HG02798 (cell line): Measurements from ENCODE around the gene CACNA1B.
"Not testable (repeated sequence)": the region's sequence is repeated elsewhere in the genome, so short reads cannot be mapped to it uniquely, and the experiment has no call there.

Source experiments
- ATAC-seq: cut with Tn5 transposase; IDR thresholded peaks from one replicate; pipeline ENCODE4 v1.9.1; 2021; ENCODE audit warnings: mild to moderate bottlenecking; ENCODE audit not compliant: unreplicated experiment, poor library complexity

CACNA1B gene

DNA sequence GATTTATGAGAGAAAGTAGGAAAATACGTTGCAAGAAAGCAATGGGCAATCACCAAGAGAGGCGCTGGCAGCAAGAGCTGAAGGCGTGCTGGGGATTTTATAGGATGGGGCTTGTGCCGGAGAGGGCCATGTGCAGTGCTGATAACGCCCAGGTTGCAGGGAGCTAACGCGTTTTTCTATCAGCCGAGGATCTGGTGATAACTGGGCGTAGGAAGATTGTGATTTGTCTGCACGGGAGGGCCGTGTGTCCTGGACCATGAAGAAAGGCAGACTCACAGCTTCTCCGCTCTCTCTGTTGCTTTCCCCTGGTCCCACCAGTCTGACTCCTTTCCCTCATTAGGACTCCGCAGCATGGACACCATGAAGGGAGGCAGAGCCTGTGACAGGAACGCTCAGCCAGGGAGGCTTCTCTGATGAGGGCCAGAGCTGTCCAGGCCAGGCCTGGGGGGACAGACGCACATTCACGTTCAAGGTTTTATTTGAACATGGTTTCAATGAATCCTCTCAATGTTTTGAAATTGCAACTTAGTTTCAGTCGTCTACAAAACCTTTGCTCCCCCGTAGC is 11.9 kb upstream of the CACNA1B start:
- ATAC-seq = no peak

DNA sequence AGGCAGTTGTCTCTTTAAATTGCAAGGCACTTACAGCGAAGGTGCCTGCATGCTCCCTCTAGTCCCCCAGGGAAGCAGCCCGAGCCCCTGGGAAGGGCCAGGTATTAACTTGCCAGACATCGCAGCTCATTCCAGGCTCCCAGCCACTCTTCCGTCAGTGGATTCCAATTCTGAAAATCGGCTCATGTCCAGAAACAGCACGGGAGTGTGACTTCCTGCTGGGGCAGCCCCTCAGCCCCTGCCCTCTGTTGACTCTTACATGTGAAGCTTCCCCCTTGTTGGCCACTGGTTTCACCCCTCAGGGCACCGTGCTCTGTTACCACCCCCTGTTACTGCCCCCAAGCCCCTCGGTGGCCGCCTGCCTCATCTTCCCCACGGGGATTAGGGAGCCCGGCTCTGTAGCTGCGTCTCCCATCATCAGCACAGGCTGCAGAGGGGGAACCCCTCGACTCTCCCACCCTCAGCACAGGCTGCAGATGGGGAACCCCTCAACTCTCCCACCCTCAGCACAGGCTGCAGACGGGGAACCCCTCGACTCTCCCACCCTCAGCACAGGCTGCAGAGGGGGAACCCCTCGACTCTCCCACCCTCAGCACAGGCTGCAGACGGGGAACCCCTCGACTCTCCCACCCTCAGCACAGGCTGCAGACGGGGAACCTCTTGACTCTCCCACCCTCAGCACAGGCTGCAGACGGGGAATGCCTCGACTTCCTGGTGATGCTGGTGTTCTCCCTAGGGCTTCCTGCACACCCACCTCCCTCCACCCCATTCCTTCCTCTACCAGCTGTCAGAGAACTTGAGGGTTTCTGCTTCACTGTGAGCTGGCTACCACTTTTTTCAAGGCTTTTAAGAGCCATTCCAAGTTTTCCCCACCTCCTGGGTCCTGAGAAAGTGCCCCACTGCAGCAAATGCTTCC is 11.1 kb upstream of the CACNA1B start:
- no peak for ATAC-seq

DNA sequence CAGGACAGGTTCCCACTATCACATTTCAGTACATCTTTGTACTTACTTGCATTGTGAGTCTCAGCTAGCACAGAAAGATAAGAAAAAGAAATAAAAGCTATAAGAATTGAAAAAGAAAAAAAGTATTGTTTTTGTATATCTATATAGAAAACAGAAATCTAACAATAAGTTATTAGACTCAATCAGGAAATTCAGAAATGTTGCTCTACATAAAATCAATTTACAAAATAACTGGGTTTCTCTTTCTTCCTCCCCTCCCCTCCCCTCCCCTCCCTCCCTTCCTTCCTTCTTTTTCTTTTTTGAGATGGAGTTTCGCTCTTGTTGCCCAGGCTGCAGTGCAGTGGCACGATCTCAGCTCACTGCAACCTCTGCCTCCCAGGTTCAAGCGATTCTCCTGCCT is 7.2 kb upstream of the CACNA1B start:
- no peak for ATAC-seq

DNA sequence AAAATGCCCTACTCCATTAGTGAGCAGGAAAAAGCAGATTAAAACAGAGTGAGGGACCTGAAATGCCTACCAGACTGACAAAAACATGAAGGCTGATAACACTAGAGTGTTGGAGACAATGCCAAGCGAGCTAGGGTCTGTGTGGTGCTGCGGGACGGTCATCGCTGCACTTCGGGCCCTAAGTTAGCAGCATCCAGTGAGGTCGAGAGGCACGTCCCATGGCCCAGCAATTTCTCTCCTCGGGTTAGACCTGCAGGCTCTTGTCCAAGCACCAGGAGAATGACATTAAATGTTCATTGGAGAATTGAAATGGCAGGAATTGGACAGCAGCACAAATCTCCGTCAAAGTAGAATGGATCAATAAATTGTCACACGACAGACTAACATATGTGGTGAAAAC is 5.3 kb upstream of the CACNA1B start:
- no peak for ATAC-seq

DNA sequence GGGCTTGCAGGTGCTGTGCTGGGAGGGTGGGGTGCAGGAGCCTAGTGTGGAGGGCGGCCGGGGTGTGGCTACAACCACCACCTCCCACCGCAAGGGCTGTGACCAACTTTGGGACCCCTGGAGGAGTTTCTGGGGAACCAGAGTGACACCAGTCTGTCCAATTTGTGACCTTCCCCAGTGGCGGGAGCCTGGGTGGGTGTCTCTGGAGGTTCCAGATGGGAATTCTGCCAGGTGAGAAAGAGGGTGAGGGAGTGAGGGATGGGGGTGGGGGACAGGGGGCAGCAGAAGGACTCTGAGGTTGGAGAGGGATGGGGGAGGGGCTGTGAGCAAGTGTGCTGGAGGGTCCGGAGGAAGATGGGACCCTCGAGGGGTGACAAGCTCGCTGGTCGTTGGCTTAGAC is 4.2 kb upstream of the CACNA1B start:
- ATAC-seq = no peak

DNA sequence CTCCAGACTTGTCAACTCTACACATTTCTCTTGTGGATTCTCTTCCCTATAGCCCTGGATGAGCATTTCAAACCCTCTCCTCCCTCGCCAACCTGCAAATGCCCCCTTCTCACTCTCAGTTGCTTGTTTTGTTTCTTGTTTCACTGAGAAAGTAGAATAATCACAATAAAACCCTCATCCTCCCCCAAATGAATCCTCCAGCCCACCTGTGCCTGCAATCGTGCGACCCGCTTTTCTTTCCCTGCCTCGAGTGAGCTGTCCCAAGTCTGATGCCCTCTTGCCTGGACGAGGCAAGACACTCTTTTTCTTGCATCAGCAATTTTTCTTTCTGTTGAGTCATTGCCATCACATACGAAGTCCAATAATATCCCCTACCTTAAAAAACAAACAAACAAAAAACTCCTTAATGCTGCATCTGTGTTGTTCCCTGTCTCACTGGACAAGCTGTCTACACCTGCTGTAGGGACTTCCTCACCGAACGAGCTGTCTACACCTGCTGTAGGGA is 3.7 kb upstream of the CACNA1B start:
- no peak for ATAC-seq

DNA sequence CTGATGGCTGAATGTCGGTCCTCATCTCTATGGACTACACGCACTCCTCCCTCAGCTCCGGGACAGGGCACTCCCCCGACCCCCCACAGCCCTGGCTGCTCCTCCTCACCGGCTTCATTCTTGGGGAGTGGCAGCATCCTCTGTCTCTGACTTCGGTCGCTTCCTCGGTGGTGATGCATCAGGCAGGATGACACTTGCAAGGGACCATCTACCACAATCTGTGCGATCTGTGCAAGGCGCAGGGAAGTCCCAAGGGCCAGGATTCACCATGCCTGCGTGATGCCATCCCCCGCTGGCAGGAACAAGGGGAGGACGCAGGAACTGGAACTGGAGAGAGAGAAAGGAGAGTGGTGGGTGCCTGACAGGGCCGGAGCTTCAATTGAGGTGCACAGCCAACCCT is 2.2 kb upstream of the CACNA1B start:
- ATAC-seq = no peak

DNA sequence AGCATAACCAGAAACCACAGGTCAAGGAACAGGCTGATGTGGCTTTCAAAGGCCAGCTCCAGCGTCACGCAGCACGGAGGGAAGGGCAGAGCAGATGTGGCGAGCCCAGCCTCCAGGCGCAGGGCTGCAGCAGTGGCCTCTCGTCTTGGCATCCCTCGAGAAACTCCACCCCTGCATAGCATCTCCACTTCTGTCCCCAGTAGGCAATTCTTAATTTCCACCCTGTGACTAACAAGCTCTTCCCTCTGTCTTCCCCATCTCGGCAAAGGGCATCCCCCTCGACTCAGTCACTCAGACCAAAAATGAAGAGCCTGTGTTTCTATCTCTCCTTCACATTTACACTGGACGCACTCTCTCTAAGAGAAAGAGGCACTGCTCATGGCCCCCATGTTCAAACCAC is 1.7 kb upstream of the CACNA1B start:
- no peak for ATAC-seq

DNA sequence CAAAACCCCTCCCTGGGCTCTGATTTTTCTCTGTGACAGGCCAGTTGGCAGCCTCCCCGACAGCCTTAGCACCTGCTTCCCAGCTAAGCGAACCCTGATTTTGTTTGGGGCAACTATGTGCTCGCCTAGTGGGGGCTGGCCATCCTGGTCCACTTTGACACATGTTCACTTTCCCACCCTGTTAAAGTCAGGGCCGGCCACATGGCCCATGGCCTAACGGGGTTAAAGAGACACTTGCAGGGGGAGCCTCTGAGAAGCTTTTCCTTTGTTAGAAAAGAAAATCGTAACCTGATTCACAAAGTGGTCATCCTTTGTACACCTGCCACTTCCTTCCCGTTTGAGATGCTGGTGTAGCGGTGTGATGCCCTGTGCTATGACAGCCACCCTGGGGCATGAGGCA is 1.3 kb upstream of the CACNA1B start:
- ATAC-seq = no peak

DNA sequence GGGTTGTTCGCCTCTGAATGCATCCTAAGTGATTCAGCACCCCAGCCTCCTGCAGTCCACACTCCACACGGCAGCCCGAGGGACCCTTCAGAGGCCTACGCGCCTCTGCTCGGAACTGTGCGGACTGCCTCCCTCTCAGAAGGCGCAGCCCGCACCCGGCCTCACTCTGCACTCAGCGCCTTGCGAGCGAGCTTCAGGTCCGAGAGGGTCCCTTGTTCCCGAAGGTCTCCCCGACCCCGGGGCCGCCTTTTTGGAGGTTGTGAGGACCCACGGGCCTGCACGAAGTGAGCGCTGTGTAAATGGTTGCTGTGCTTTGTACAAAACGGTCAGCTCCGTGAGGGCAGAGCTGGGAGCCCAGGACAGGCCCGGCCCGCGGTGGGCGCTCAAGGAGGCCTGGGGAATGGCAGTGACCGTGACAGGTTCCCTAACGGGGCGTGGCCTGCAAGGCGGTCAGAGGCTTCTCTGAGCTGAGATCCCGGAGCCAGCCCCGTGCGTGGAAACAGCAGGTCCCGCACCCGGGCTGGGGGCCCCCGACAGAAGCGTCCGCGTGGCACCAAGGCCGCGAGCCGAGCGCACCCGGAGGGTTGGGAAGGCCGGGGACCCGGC is 698 bp upstream of the CACNA1B start:
- ATAC-seq = no peak

DNA sequence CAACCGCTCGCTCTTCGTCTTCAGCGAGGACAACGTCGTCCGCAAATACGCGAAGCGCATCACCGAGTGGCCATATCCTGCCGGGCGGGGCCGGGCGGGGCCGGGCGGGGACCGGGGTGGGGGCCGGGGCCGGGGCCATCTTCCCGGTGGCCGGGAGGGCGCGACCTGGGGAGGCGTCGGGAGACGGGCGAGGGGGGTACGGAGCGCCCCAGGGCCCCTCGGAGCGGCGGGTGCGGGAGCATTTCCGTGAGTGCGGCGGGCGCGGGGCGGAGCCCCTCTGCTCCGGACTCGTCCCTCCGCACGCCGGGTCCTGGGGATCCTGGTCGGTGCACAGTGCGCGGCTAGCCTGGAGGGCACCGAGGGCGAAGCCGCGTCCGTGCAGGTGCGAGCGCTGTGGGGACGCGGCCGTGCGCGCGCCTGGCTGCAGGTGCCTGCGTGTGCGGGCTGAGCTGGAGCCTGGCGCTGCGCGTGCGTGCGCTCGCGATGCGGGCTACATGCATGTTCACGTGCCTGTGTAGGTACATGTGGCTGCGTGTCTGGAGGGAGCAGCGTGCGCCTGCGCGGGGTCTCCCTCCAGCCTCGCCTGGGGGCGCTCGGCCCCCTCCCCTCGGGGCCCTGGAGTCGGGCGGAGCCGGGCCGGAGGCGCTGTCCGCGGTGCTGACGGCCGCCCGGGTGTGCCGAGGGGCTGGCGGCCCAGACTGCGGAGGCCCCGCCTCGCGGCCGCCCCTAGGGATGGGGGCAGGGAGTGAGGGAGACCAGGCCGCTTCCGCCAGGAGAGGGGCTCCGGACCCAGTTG is 762 bp downstream of the CACNA1B start:
- no peak for ATAC-seq

DNA sequence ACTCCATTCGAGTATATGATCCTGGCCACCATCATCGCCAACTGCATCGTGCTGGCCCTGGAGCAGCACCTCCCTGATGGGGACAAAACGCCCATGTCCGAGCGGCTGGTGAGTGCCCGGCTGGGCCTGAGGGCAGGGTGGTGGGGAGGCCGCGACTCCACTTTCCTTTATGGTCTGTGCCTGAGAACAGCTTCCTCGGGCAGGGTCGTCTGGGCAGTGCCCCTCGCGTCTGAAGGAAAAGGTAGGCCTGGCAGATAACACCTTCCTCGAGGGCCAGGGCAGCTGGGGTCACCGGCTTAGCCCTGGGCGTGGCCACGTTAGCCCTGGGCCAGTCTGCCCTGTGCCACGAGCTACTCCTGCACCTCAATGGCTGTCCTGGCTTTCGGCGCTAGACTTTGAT is 1.5 kb downstream of the CACNA1B start:
- ATAC-seq = no peak

DNA sequence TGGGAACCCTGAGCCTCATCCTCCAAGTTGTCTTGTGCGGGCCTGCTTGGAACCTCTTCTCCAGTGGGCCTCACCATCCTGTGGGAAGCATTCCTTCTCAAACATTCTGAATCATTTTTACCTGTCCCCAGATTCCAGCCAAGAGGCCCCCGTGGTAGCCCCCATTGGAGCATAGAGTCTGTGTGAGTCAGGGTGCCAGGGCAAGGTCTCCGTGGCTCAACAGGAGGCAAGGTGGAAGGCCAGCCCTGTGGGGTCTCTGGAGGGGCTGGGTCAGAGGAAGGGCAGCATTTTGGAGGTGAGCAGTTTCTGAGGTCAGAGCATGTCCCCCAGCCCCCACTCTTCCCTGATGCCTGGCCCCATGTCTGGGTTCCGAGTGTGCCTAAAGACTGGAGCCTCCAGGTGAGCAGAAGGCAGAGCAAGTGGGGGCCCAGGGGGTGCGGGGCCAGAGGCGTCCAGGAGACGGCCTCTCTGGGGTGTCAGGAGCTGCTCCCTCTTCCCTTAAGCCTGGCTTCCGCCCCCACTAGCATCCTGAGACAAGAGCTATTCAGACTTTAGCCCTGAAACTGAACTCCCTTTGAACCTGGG is 2.1 kb downstream of the CACNA1B start:
- ATAC-seq = no peak

DNA sequence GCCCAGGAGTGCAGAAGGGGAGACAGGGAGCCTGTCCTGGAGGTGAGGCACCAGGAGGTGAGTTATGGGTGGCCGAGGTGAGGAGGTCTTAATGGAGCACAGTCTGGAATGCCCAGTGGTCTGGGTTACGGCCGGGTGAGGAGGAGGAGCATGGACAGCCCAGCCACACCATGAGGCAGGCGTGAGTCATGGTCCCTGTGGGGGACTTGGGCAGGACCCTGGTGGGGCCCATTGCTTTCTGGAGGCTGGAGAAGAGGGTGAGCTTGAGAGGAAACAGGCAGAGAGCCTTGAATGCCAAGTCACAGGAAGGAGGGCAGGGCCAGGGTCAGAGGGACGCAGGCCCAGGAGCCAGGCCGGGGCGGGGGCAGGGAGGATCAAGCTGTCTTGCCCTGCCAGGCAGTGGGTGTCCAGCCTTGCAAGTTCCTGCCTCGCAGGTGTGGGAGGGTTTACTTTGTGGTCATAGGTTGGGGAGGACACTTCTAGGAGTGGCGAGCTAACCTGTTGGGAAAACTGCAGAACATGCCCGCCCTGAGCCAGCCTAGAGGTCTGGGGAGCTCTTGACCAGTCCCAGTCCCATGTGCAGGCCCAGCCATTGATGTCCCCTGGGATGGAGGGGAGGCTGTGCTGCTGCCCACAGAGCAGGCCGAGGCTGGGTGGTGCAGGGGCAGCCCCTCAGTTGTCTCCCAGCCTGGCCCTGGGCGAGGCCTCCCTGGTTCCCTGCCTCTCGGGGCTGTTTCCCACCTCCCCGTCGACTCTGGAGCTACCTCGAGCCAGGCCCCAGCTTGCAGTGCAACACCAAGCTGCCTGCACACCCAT is 2.8 kb downstream of the CACNA1B start:
- ATAC-seq = no peak

DNA sequence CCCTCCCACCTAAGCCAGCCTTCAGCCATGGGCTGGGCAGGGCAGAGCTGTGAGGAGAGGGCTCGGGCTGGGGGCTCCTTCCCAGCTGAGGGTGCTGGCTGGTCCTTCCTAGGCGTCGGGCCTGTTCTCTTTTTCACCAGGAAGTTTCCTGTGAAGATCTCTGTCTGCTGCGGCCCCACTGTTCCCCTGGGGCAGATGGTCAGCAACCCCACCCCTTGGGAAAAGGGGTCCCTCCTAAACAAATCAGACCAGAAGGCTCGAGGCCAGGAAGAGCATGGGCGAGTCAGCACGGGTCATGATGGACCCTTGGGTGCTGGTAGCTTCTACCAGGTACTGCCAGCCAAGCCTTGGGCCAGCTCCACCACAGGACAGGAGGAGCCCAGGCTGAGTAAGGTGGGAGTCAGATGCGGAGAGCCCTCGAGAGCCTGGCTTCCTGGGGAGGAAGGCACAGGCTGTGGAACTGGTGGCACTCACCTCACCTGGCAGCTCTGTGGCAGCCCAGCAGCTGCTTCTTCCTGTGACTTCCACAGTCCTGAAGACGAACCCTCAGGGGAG is 3.5 kb downstream of the CACNA1B start:
- ATAC-seq = no peak

DNA sequence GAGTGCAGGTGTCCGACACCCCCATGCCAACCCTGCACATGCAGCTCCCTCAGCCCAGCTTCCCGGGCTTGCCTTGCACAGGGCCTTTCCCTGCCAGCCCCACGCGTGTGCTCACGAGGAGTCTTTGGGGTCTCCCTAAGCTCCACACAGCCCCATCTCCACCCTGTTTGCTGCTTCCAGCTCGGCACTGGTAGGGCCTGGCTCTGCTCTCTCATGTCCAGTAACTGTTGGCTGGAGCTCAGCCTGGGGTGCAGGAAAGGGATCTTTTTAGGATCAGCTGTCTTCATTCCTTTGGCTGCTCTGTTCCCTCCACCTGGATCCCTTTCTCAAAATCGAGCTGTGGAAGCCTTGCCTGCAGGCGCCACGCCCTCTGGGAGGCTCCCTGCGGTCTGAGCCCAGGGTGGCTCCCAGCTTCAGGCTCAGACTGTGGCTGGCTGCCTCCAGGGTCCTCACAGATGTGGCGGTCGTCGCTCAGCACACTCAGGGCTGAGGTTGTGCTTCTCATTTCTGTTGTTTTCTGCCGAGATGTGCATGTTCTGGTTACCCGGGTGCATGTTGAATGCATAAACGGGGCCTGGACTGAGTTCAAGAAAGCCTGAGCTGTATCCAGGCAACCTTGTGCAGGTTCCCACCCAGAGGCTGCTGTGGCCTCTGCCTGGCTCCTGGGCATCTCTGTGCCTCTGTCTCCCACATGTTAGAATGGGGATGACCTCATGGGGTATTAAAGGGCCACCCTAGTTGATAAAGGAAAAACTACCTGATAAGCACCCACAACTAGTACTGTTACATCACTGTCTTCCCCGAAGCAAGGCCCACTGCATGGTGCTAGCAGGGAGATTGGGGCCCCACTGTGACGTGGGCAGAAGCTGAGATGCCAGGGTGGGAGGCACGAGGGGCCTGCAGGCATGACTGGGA is 4.3 kb downstream of the CACNA1B start:
- no peak for ATAC-seq

DNA sequence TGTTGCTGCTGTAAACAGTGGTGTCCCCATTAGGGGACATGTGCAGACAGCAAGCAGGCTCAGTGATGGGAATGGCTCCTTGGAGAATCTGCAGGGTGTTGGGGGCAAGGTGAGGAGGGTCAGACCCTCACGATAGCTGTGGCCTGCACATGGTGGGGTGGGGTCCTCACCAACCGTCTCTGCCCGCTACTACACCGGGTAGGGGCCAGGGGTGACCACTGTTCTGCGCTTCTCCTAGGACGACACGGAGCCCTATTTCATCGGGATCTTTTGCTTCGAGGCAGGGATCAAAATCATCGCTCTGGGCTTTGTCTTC is 4.9 kb downstream of the CACNA1B start:
- no peak for ATAC-seq

DNA sequence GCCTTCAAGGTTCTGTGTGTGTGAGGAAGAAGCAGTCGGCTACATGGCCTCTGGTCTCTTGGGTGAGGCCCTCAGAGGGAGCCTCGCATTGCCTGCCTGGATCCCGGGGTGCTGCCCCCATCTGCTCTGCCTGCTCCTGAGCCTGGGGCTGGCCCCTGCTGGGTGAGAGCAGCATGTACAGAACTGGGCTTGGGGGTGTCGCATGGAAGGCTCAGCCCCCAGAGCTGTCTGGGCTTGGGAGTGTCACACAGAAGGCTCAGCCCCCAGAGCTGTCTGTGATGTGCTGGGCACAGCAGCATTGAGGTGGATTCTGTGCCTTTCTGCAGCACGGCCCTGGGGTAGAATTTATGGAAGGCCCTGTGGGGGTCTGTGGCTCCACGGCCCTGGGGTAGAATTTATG is 6.4 kb downstream of the CACNA1B start:
- ATAC-seq = not testable (repeated sequence)
